Spinal cord (tissue), 10 donors: ENCODE results near the gene ARL3. TPM values are rescaled to one million over a fixed set of nuclear protein-coding genes. Genes with fewer than 3 reads are reported as not detected.
"Not testable (repeated sequence)": the region's sequence is repeated elsewhere in the genome, so short reads cannot be mapped to it uniquely, and the experiment has no call there.

Experiments used
- DNase-seq, 6 donors: peaks; one replicate each; pipeline versions ENCODE4 v3.0.0 to v3.0.0-alpha.2; 2013 to 2015; ENCODE audit warnings: low spot score in 6 of 6, low read depth in 4 of 6
- H3K27ac ChIP-seq: one replicate; pipeline ENCODE4 v1.5.1; 2013; ENCODE audit warnings: low read depth, low read length, control low read depth
- H3K27me3 ChIP-seq: one replicate; pipeline ENCODE4 v1.6.1; 2013; ENCODE audit warnings: low read length; ENCODE audit not compliant: control insufficient read depth, insufficient read depth
- H3K36me3 ChIP-seq: one replicate; pipeline ENCODE4 v1.6.1; 2013; ENCODE audit warnings: low read length; ENCODE audit not compliant: control insufficient read depth, insufficient read depth
- H3K4me1 ChIP-seq: one replicate; pipeline ENCODE4 v1.6.1; 2013; ENCODE audit warnings: low read length; ENCODE audit not compliant: control insufficient read depth, insufficient read depth
- H3K4me3 ChIP-seq: one replicate; pipeline ENCODE4 v1.5.1; 2013; ENCODE audit warnings: low read depth, low read length, control low read depth
- H3K9me3 ChIP-seq: one replicate; pipeline ENCODE4 v1.6.1; 2013; ENCODE audit warnings: low read length; ENCODE audit not compliant: control insufficient read depth, insufficient read depth
- WGBS: methylation state at CpG from one replicate; pipeline ENCODE4 v1.1.5; 2013; ENCODE audit warnings: missing lambda C conversion rate; ENCODE audit not compliant: insufficient coverage; 5-methylcytosine and 5-hydroxymethylcytosine counted together
- polyA plus RNA-seq, 2 donors: library from polyadenylated mRNA; unstranded; fragments of 120-200 nt; gene quantifications; one replicate each; pipeline ENCODE4 v1.2.1, GENCODE V29; 2013; ENCODE audit not compliant: insufficient read length in 2 of 2
- total RNA-seq, 2 donors: library from RNA; depleted of rRNA in 1 of 2; stranded (reverse); fragments of 120-200 nt in 1 of 2; fragments of >200 nt in 1 of 2; gene quantifications; one replicate each; pipeline versions ENCODE4 v1.2.3 to v1.2.4, GENCODE V29; 2013 to 2014
- donor health status: healthy.

The ARL3 gene
- total and polyA plus RNA-seq, 4 donors: 22.6 to 61.1 (median 40.6) TPM

GRCh38 chr10:102669206-102670064 is 44.8 kb downstream of the ARL3 start:
- no peak overlapping the region for H3K4me3 ChIP-seq
- 59% methylated on average over 6 of the region's 7 CpGs for WGBS
- DNase-seq: peak in 2 of 6 donors; percentile 36 to 39
- H3K36me3 ChIP-seq: no peaks in the 10 kb centered on the region
- H3K27me3 ChIP-seq: no peaks in the 10 kb centered on the region
- H3K4me1 ChIP-seq: peaks cover 64% of the 10 kb centered on the region
- H3K9me3 ChIP-seq: no peaks in the 10 kb centered on the region
- peak overlapping the region; percentile 72 for H3K27ac ChIP-seq

GRCh38 chr10:102668326-102669107 is 45.7 kb downstream of the ARL3 start:
- Histone ChIP-seq H3K36me3 (no peaks in the 10 kb centered on the region), H3K27me3 (no peaks in the 10 kb centered on the region), H3K4me1 (peaks cover 54% of the 10 kb centered on the region), H3K27ac (peak overlapping the region; percentile 72), H3K4me3 (no peak overlapping the region), H3K9me3 (no peaks in the 10 kb centered on the region)
- DNase-seq: peak in 2 of 6 donors; percentile 35 to 64
- WGBS: 62% methylated on average over 5 of the region's 10 CpGs

- H3K36me3 ChIP-seq, H3K27ac ChIP-seq, H3K27me3 ChIP-seq, H3K4me3 ChIP-seq, DNase-seq, H3K9me3 ChIP-seq: not testable (repeated sequence)
- 100% methylated on average over 1 of the region's 4 CpGs for WGBS
- peaks cover 43% of the 10 kb centered on the region for H3K4me1 ChIP-seq
These were observed 46.8 kb downstream of the ARL3 start for GRCh38 chr10:102667411-102667810.

GRCh38 chr10:102665904-102666509 is 48.2 kb downstream of the ARL3 start:
- Histone ChIP-seq H3K9me3 (no peaks in the 10 kb centered on the region), H3K27ac (no peak overlapping the region)
- 75% methylated on average over 8 of the region's 9 CpGs for WGBS

GRCh38 chr10:102661658-102662028 is 52.6 kb downstream of the ARL3 start:
- H3K27ac ChIP-seq: peak overlapping the region; percentile 67
- no peak overlapping the region for H3K4me3 ChIP-seq
- DNase-seq: no peak
- WGBS: 17% methylated on average over 2 of the region's 6 CpGs
- H3K36me3 ChIP-seq: peaks cover 40% of the 10 kb centered on the region
- H3K4me1 ChIP-seq: peaks cover 25% of the 10 kb centered on the region
- no peaks in the 10 kb centered on the region for H3K27me3 ChIP-seq
- H3K9me3 ChIP-seq: no peaks in the 10 kb centered on the region

More at GRCh38 chr10:102665904-102666509, 48.2 kb downstream of the ARL3 start:
- Histone ChIP-seq H3K4me3 (no peak overlapping the region), H3K4me1 (peaks cover 45% of the 10 kb centered on the region), H3K27me3 (no peaks in the 10 kb centered on the region), H3K36me3 (peaks cover 3% of the 10 kb centered on the region)
- DNase-seq: no peak

DNA sequence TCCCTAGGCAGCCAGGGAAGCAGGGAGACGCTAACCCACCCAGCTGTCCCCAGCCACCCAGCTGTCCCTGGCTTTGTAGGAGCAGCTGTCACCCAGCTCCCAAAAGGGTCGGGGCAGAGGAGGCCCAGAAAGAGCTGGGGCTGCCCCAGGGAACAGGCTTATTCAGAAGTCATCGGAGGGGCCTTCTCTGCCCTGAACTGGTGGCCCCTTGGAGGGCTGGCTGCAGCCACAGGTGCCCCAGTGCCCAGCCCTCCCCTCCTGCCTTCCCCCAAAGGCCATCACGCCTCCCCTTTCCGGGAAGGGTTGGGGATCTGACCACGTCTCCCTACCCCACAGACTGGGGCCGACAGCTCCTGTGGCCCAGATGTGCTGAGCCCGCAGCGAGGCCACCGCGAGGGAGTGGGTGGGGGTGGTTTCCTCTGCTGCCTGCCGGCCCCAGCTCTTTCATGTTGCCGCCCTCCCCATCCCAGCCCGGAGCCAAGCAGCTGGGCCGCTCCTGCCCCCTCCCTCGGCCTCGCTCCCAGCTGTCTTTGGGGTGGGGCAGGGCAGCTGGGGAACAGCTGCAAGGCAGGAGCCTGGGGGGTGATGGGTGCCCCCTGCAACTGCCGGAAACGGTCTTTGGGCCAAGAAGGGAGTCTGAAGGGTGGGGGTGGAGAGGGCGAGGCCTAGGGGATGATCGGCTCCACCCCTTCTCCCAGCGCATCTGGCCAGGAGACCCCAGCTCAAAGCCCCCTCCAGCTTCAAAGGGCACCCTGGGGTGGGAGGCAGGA is 53.1 kb downstream of the ARL3 start:
- H3K27ac ChIP-seq: peak overlapping the region; percentile 67
- H3K9me3 ChIP-seq: no peaks in the 10 kb centered on the region
- DNase-seq: peak in 2 of 6 donors; percentile 33 to 72
- H3K27me3 ChIP-seq: no peaks in the 10 kb centered on the region
- H3K36me3 ChIP-seq: peaks cover 45% of the 10 kb centered on the region
- H3K4me3 ChIP-seq: no peak overlapping the region
- WGBS: 10% methylated on average over 10 of the region's 22 CpGs
- peaks cover 25% of the 10 kb centered on the region for H3K4me1 ChIP-seq

GRCh38 chr10:102658802-102659201 is 55.4 kb downstream of the ARL3 start:
- H3K4me3 ChIP-seq: no peak overlapping the region
- H3K27ac ChIP-seq: no peak overlapping the region
- no peak for DNase-seq
- WGBS: 84% methylated on average over 3 of the region's 5 CpGs
- no peaks in the 10 kb centered on the region for H3K9me3 ChIP-seq
- H3K36me3 ChIP-seq: peaks cover 67% of the 10 kb centered on the region
- H3K4me1 ChIP-seq: peaks cover 34% of the 10 kb centered on the region
- H3K27me3 ChIP-seq: no peaks in the 10 kb centered on the region

GRCh38 chr10:102657984-102658724 is 56.0 kb downstream of the ARL3 start:
- Histone ChIP-seq H3K4me1 (peaks cover 35% of the 10 kb centered on the region), H3K4me3 (no peak overlapping the region), H3K36me3 (peaks cover 73% of the 10 kb centered on the region), H3K27ac (no peak overlapping the region), H3K9me3 (no peaks in the 10 kb centered on the region), H3K27me3 (no peaks in the 10 kb centered on the region)
- no peak for DNase-seq
- WGBS: 69% methylated on average over 9 of the region's 13 CpGs
